ENCODE measurements around the gene ACY1. TPM values are rescaled to one million over a fixed set of nuclear protein-coding genes. Genes with fewer than 3 reads are reported as not detected.
A peak's percentile ranks its signal among the peaks of the same experiment; 100 is the strongest.

ACY1 gene
- total and polyA plus RNA-seq, 2 of the 13 experiments (the other 11 are each of a cell fraction or from before 2014, with no cell fraction given), result 113 to 162 TPM

GRCh38 chr3:51974963-51975851 lies 8.1 kb upstream of the ACY1 start, which contains the start of gene ABHD14A (continued):
- TF ChIP-seq ZNF589 (CRISPR knock-in tag; conservative IDR thresholded peaks at IDR 0.05) (no peak), TAF1 (CRISPR knock-in tag; IDR thresholded peaks at IDR 0.05) (peak; percentile 66), SRF (IDR thresholded peaks at IDR 0.05; ENCODE audit: low read depth, low read length) (no peak), ZNF350 (CRISPR knock-in tag; IDR thresholded peaks at IDR 0.05; ENCODE audit: borderline replicate concordance, low read depth) (no peak), SETDB1 (CRISPR knock-in tag; IDR thresholded peaks at IDR 0.05; ENCODE audit: borderline replicate concordance) (no peak), GABPA (IDR thresholded peaks at IDR 0.05; ENCODE audit: low read depth, low read length) (no peak), GABPA (CRISPR knock-in tag; IDR thresholded peaks at IDR 0.05; ENCODE audit: low read depth) (no peak), SP140L (CRISPR knock-in tag; IDR thresholded peaks at IDR 0.05; ENCODE audit: borderline replicate concordance) (no peak), ZC3H4 (CRISPR knock-in tag; IDR thresholded peaks at IDR 0.05; ENCODE audit: borderline replicate concordance) (0 out of 2 replicates have a peak, but pooled peaks have one; percentile 22), SOX13 (IDR thresholded peaks at IDR 0.05) (no peak), SOX13 (CRISPR knock-in tag; conservative IDR thresholded peaks at IDR 0.05 in 1 of 2, IDR thresholded peaks at IDR 0.05 in 1 of 2) (no peak), MYC (CRISPR knock-in tag; IDR thresholded peaks at IDR 0.05; ENCODE audit: borderline replicate concordance) (peak; percentile 70; the same call in 1 of the 2 replicates), ZFX (CRISPR knock-in tag; IDR thresholded peaks at IDR 0.05; ENCODE audit: low read depth) (peak; percentile 40; the same call in 1 of the 2 replicates), ZNF773 (CRISPR knock-in tag; IDR thresholded peaks at IDR 0.05; ENCODE audit: borderline replicate concordance) (no peak), EEA1 (CRISPR knock-in tag; IDR thresholded peaks at IDR 0.05; ENCODE audit: borderline replicate concordance) (no peak), ZBTB38 (CRISPR knock-in tag; IDR thresholded peaks at IDR 0.05) (peak; percentile 29; the same call in 1 of the 2 replicates), PAWR (CRISPR knock-in tag; IDR thresholded peaks at IDR 0.05; ENCODE audit: borderline replicate concordance) (no peak), ZNF124 (CRISPR knock-in tag; IDR thresholded peaks at IDR 0.05) (no peak), STAT6 (CRISPR knock-in tag; IDR thresholded peaks at IDR 0.05; ENCODE audit: borderline replicate concordance) (no peak), DNMT1 (CRISPR knock-in tag; IDR thresholded peaks at IDR 0.05) (0 out of 2 replicates have a peak, but pooled peaks have one; percentile 75)
- TF ChIP-seq, protein P1, sequence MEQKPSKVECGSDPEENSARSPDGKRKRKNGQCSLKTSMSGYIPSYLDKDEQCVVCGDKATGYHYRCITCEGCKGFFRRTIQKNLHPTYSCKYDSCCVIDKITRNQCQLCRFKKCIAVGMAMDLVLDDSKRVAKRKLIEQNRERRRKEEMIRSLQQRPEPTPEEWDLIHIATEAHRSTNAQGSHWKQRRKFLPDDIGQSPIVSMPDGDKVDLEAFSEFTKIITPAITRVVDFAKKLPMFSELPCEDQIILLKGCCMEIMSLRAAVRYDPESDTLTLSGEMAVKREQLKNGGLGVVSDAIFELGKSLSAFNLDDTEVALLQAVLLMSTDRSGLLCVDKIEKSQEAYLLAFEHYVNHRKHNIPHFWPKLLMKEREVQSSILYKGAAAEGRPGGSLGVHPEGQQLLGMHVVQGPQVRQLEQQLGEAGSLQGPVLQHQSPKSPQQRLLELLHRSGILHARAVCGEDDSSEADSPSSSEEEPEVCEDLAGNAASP (CRISPR knock-in tag; IDR thresholded peaks at IDR 0.05; ENCODE audit: borderline replicate concordance), result peak; percentile 9; the same call in 1 of the 2 replicates
- TF ChIP-seq, protein P2, sequence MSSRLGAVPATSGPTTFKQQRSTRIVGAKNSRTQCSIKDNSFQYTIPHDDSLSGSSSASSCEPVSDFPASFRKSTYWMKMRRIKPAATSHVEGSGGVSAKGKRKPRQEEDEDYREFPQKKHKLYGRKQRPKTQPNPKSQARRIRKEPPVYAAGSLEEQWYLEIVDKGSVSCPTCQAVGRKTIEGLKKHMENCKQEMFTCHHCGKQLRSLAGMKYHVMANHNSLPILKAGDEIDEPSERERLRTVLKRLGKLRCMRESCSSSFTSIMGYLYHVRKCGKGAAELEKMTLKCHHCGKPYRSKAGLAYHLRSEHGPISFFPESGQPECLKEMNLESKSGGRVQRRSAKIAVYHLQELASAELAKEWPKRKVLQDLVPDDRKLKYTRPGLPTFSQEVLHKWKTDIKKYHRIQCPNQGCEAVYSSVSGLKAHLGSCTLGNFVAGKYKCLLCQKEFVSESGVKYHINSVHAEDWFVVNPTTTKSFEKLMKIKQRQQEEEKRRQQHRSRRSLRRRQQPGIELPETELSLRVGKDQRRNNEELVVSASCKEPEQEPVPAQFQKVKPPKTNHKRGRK (CRISPR knock-in tag; IDR thresholded peaks at IDR 0.05), result no peak
- TF ChIP-seq, protein P3, sequence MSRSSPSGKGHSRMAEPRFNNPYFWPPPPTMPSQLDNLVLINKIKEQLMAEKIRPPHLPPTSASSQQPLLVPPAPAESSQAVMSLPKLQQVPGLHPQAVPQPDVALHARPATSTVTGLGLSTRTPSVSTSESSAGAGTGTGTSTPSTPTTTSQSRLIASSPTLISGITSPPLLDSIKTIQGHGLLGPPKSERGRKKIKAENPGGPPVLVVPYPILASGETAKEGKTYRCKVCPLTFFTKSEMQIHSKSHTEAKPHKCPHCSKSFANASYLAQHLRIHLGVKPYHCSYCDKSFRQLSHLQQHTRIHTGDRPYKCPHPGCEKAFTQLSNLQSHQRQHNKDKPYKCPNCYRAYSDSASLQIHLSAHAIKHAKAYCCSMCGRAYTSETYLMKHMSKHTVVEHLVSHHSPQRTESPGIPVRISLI (CRISPR knock-in tag; IDR thresholded peaks at IDR 0.05; ENCODE audit: borderline replicate concordance), result no peak

Data from HepG2 (cell line).